Activated CD8-positive, alpha-beta memory T cell treated with anti-CD3 and anti-CD28 coated beads, Interleukin-2, amount 10 ng/mL, durations not matched to agents 7 days and 5 days (primary cell): ENCODE data around the gene TOP3B. TPM values are rescaled to one million over a fixed set of nuclear protein-coding genes. Genes with fewer than 3 reads are reported as not detected.
A peak's percentile ranks its signal among the peaks of the same experiment; 100 is the strongest.

Experiments
- ATAC-seq: fragments of 150-1000 bp; cut with Tn5 transposase; one replicate; pipeline ENCODE4 v1.10.0; 2021; ENCODE audit warnings: moderate library complexity
- CTCF ChIA-PET: fragments of 350-600 bp; sonication (Branson Sonifier 250); formaldehyde crosslinking; loops from one replicate; lab custom pipeline; 2021; ENCODE audit warnings: antibody characterized with exemption; lab: Charles Lee
- DNase-seq: peaks from one replicate; pipeline ENCODE4 v3.0.0-alpha.2; 2020
- H3K27ac Mint-ChIP-seq: one replicate; pipeline ENCODE4 v1.8.0; 2021; ENCODE audit warnings: mild to moderate bottlenecking, mixed read lengths
- H3K27me3 Mint-ChIP-seq: one replicate; pipeline ENCODE4 v1.8.0; 2021; ENCODE audit warnings: mixed read lengths
- H3K36me3 Mint-ChIP-seq: one replicate; pipeline ENCODE4 v1.8.0; 2021; ENCODE audit warnings: mild to moderate bottlenecking, mixed read lengths
- H3K4me1 Mint-ChIP-seq: one replicate; pipeline ENCODE4 v1.8.0; 2021; ENCODE audit warnings: mixed read lengths
- H3K4me3 Mint-ChIP-seq: one replicate; pipeline ENCODE4 v1.8.0; 2021; ENCODE audit warnings: mild to moderate bottlenecking, moderate library complexity, mixed read lengths
- H3K9me3 Mint-ChIP-seq: one replicate; pipeline ENCODE4 v1.8.0; 2022; ENCODE audit warnings: low read depth, mixed read lengths
- total RNA-seq, 2 experiments: library from RNA; stranded (reverse); gene quantifications; one replicate each; pipeline ENCODE4 v1.2.3, GENCODE V29; 2021

Gene TOP3B
- total RNA-seq, 2 experiments from 2014 or later, result 46.6 to 50.4 TPM

DNA sequence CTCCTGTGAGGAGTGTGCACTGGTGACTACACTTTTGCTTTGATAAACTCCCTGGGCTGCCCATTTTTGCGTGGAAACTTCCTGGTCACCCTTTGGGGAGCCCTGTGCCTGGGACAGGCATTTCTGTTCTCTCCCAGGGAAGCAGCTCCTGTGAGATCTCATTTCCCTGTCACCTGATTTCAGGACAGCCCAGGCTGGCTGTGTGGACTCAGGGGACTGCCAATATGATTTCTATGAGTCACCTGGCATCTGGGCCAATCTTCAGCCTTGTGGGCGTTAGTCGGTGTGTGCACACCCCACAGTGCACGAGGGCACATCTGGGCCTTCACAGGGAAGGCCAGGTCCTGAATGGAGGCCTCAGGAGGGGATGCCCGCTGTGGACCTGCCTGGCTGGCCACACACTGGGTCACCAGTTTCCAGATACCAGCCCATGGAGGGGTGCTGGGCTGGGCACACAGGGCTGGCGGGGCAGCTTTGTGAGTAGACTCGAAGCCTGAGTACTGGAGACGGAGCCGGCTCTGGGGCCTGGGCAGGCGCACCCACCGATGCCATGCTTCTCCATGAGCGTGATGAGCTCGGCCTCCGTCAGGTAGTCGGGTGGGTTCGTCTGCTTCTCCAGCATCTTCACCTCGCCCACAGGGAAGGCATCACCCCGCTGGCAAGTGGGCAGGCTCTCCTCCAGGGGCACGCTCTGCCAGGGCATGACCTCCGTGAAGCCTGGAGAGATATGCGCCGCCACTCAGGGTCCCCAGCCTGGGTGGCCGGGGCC is 20.5 kb downstream of the TOP3B start:
- CTCF ChIA-PET, result interaction anchor here (1.1 to 2.1 kb wide), 3 partner anchors 9 to 25 kb away, joined by 3 to 10 read pairs (median 3); no protein-coding TSS in a partner anchor
- Mint-ChIP-seq H3K4me3 (no peak overlapping the region), H3K36me3 (peaks cover 2% of the 10 kb centered on the region), H3K27ac (no peak overlapping the region), H3K27me3 (no peaks in the 10 kb centered on the region), H3K9me3 (no peaks in the 10 kb centered on the region), H3K4me1 (no peaks in the 10 kb centered on the region)
- DNase-seq (no peak), ATAC-seq (no peak)

DNA sequence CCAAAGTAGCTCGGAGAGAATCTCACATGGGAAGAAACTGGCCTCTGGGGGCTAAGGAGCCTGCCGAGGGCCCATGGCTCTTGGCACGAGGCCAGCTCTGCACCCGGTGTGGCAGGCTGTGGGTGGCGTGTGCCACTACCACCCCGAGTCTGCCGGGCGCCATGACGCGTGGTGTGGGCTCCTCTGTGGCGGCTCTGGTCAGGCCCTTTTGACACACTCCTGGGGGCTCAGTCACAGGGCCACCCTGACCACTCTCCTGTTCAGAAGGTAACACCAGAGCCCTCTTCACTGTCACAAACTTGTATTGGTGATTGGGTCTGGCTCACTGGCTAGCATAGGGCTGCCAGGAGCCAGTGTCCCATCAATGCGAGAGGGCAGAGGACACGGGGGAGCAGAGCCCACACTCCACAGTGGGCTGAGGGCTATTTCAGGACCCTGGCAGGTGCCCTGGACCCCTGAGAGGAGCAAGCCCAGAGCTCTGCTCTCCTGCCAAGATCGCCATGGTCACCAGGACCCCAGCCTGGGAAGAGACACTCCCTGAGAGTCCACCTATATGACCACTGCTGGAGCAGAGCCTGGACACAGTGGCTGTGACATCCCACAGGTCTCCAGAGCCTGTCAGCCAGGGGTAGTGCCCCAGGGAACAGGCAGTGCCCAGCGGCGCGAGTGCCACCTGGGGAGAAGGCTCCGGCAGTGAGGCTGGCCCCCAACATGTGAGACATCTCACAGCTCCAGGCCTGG is 21.3 kb downstream of the TOP3B start:
- no peak for ATAC-seq
- H3K36me3 Mint-ChIP-seq, result peaks cover 2% of the 10 kb centered on the region
- H3K27me3 Mint-ChIP-seq, result no peaks in the 10 kb centered on the region
- H3K27ac Mint-ChIP-seq, result no peak overlapping the region
- no peak for DNase-seq
- no peaks in the 10 kb centered on the region for H3K4me1 Mint-ChIP-seq
- CTCF ChIA-PET, result interaction anchor here (1.1 to 2.1 kb wide), 2 partner anchors 8 to 11 kb away, joined by 3 to 10 read pairs; no protein-coding TSS in a partner anchor
- H3K9me3 Mint-ChIP-seq, result no peaks in the 10 kb centered on the region
- H3K4me3 Mint-ChIP-seq, result no peak overlapping the region

DNA sequence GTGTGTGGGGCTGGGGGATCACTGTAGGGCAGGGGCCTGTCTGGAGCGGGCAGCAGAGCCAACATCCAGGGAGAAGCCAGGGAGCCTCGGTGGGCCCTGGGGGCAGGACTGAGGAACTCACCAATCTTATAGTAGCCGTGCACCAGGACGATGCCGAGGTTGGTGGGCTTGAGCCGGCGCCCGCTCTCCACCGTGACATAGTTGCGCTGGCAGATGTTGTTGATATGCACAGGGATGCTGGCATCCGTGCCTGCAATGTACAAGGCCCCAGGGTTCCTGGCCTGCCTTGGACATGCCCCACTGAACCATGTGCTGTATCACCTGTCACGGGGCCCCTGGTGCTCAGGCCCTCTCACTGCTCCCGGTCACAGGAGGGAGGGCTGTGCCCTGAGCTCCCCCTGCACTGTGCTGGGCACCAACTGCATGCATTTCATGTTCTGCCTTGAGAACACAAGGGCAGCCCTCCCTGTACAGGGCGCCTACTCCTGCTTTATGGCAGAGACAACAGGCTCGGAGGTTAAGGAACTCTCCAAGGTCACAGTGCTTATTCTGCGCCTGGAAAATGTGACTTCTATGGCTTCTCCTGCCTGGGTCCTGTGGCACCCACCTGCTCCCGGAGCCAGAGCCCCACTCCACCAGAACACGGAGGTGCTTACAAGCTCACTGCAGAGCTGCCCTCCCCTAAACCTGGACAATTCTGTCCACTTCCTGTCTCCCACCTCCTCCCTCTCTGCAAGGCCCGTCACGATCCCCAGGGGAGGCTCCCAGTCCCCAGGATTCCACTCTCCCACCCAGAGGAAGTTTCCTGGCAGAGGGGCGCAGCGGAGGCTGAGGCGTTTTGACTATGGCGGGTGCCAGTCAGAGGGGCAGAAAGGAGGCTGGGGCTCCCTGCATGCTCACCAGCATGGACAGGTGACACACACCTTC is 22.1 kb downstream of the TOP3B start:
- no peaks in the 10 kb centered on the region for H3K27me3 Mint-ChIP-seq
- H3K4me1 Mint-ChIP-seq, result no peaks in the 10 kb centered on the region
- DNase-seq (no peak), ATAC-seq (no peak)
- CTCF ChIA-PET, result interaction anchor here (2.5 kb wide), 1 partner anchor 12 kb away, joined by 8 read pairs; no protein-coding TSS in a partner anchor
- H3K9me3 Mint-ChIP-seq, result no peaks in the 10 kb centered on the region
- H3K27ac Mint-ChIP-seq, result peak overlapping the region; percentile 32
- peaks cover 2% of the 10 kb centered on the region for H3K36me3 Mint-ChIP-seq
- no peak overlapping the region for H3K4me3 Mint-ChIP-seq

GRCh38 chr22:21959274-21960074 is 23.1 kb downstream of the TOP3B start:
- Mint-ChIP-seq H3K4me1 (no peaks in the 10 kb centered on the region), H3K36me3 (peaks cover 2% of the 10 kb centered on the region), H3K27me3 (no peaks in the 10 kb centered on the region), H3K4me3 (no peak overlapping the region), H3K27ac (no peak overlapping the region), H3K9me3 (no peaks in the 10 kb centered on the region)
- DNase-seq (no peak), ATAC-seq (no peak)
- CTCF ChIA-PET, result interaction anchor here (0.7 to 2.5 kb wide), 2 partner anchors 13 to 21 kb away, joined by 3 to 8 read pairs; no protein-coding TSS in a partner anchor

GRCh38 chr22:21958360-21959273 is 24.0 kb downstream of the TOP3B start:
- no peak overlapping the region for H3K27ac Mint-ChIP-seq
- CTCF ChIA-PET, result interaction anchor here (2.5 kb wide), 1 partner anchor 14 kb away, joined by 8 read pairs; no protein-coding TSS in a partner anchor
- no peaks in the 10 kb centered on the region for H3K4me1 Mint-ChIP-seq

DNA sequence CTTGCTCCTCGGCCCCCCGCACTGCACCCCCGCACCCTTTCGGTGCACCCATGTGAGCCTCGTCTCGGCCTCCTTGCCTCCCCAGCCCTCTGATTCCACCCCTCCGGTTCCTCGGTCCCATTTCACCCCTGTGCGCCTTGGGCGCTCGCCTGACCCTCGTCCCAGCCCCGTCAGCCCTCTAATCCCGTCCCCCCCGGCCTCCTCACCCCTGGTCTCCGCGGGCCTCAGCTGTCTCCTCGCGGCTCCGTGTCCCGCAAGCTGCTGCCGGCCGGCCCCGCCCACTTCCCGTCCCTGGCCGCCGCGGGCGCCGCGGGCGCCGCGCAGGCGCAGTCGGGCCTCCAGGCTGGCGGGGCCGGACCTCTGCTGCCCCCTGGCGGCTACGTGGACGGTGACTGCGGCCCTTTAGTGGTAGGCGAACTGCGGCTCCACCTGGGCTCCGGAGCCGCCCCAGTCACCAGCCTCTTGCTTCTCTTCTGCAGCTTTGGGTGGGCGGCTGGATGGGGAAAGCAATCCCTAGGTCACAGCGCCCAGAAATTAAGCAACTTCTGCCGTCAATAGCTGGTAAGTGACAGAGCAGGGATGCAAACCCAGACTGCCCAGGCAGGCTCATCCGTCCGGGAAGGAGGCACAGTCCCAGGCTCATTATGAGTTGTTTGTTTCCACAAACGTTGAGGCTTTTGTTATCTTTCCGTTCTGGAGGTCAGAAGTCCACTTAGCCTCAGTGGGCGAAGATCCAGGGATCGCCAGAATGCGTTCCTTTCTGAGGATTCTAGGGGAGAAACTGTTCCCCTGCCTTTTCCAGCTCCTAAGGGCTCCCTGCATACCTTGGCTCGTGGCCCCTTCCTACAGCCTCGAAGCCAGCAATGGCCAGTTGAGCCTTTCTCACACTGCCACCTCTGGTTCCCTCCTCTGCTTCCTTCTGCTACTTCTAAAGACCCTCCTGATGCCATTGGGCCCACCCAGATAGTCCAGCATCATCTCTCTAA is 29.7 kb downstream of the TOP3B start, which contains the start of gene PPM1F:
Gene PPM1F, minus strand, starts transcription at position 263 of the 986 bp plus-strand sequence. CDS start 6,800 bp downstream, outside the sequence.
- H3K9me3 Mint-ChIP-seq, result no peaks in the 10 kb centered on the region
- H3K27ac Mint-ChIP-seq, result peak within 1 kb of the TSS; percentile 68
- H3K4me3 Mint-ChIP-seq, result peak within 1 kb of the TSS; percentile 74
- ATAC-seq (peak; percentile 91), DNase-seq (peak; percentile 90)
- peaks cover 14% of the 10 kb centered on the region for H3K4me1 Mint-ChIP-seq
- CTCF ChIA-PET, result interaction anchor here (0.6 to 8.2 kb wide), 26 partner anchors 9 to 1535 kb away, joined by 3 to 159 read pairs (median 4); partner anchors contain the start of genes MAPK1, SDF2L1 and TOP3B
- H3K27me3 Mint-ChIP-seq, result peaks cover 3% of the 10 kb centered on the region
- H3K36me3 Mint-ChIP-seq, result peaks cover 2% of the 10 kb centered on the region

More at GRCh38 chr22:21958360-21959273, 24.0 kb downstream of the TOP3B start:
- Mint-ChIP-seq H3K27me3 (no peaks in the 10 kb centered on the region), H3K9me3 (no peaks in the 10 kb centered on the region), H3K36me3 (peaks cover 2% of the 10 kb centered on the region), H3K4me3 (no peak overlapping the region)
- ATAC-seq (no peak), DNase-seq (no peak)

DNA sequence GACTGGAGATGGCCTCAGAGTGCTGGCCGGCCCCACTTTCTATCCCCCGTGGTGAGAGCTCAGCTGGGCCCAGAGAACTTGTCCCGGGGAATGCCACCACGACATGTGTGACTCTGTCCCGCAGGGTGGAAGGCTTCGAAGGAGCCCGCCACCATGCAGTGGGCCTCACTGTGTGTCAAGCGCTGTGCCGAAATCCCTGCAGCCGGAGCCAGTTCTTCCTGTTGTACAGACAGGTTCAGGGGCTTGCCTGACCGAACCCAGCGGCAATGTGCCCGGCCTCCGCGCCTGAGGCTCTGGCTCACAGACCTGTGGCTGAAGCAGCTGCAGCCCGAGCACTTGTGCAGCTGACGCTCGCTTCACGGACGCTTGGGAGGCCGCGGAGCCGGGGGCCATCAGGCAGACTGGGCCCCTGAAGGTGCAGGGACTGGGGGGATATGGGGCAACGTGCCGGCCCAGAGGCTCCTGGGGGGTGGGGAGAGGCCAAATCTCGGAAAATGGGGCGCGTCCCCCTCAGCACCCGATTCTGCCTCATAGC is 30.6 kb downstream of the TOP3B start:
- CTCF ChIA-PET, result interaction anchor here (0.6 to 8.2 kb wide), 24 partner anchors 13 to 309 kb away, joined by 3 to 159 read pairs (median 5); partner anchors contain the start of genes MAPK1, SDF2L1 and TOP3B
- Mint-ChIP-seq H3K36me3 (peaks cover 2% of the 10 kb centered on the region), H3K4me3 (peak overlapping the region; percentile 74), H3K27me3 (peaks cover 3% of the 10 kb centered on the region), H3K27ac (no peak overlapping the region), H3K4me1 (peaks cover 14% of the 10 kb centered on the region), H3K9me3 (no peaks in the 10 kb centered on the region)
- DNase-seq, result peak; percentile 48
- ATAC-seq, result peak; percentile 25

GRCh38 chr22:21951062-21951461 is 31.5 kb downstream of the TOP3B start:
- CTCF ChIA-PET, result interaction anchor here (0.7 to 8.2 kb wide), 3 partner anchors 12 to 234 kb away, joined by 4 to 159 read pairs (median 26); no protein-coding TSS in a partner anchor
- Mint-ChIP-seq H3K27me3 (peaks cover 3% of the 10 kb centered on the region), H3K36me3 (peaks cover 2% of the 10 kb centered on the region), H3K9me3 (no peaks in the 10 kb centered on the region), H3K4me1 (peaks cover 14% of the 10 kb centered on the region), H3K27ac (no peak overlapping the region), H3K4me3 (peak overlapping the region; percentile 23)
- ATAC-seq (no peak), DNase-seq (no peak)

- no peaks in the 10 kb centered on the region for H3K9me3 Mint-ChIP-seq
- H3K4me3 Mint-ChIP-seq, result no peak overlapping the region
- peaks cover 14% of the 10 kb centered on the region for H3K4me1 Mint-ChIP-seq
- ATAC-seq (no peak), DNase-seq (no peak)
- peaks cover 3% of the 10 kb centered on the region for H3K27me3 Mint-ChIP-seq
- peaks cover 2% of the 10 kb centered on the region for H3K36me3 Mint-ChIP-seq
- CTCF ChIA-PET, result interaction anchor here (1.7 to 8.2 kb wide), 2 partner anchors 11 to 292 kb away, joined by 4 to 159 read pairs; no protein-coding TSS in a partner anchor
- no peak overlapping the region for H3K27ac Mint-ChIP-seq
Observed at GRCh38 chr22:21949948-21950347, 32.6 kb downstream of the TOP3B start.

- CTCF ChIA-PET, result interaction anchor here (1.7 to 8.2 kb wide), 2 partner anchors 10 to 291 kb away, joined by 4 to 159 read pairs; no protein-coding TSS in a partner anchor
- no peaks in the 10 kb centered on the region for H3K9me3 Mint-ChIP-seq
- no peak overlapping the region for H3K27ac Mint-ChIP-seq
- H3K4me1 Mint-ChIP-seq, result peaks cover 14% of the 10 kb centered on the region
- ATAC-seq, result no peak
- peaks cover 3% of the 10 kb centered on the region for H3K27me3 Mint-ChIP-seq
- no peak overlapping the region for H3K4me3 Mint-ChIP-seq
- DNase-seq, result no peak
- H3K36me3 Mint-ChIP-seq, result peaks cover 2% of the 10 kb centered on the region
Observed at GRCh38 chr22:21949569-21949918, 33.0 kb downstream of the TOP3B start.
